ENCODE data around the gene RAB33A. TPM values are rescaled to one million over a fixed set of nuclear protein-coding genes. Genes with fewer than 3 reads are reported as not detected.

Gene RAB33A
- total RNA-seq, 1 donor from 2014 or later, result 4.4 TPM

GRCh38 chrX:130165703-130166502 is 5.9 kb upstream of the RAB33A start, which contains the start of gene AIFM1:
Gene AIFM1 (minus strand): TSS chrX:130165841. CDS start chrX:130165656, 185 bp downstream.
- H3K27me3 ChIP-seq, result no peaks in the 10 kb centered on the region
- peak within 1 kb of the TSS; percentile 87 for H2AFZ ChIP-seq (replicated peaks)
- H3K9me3 ChIP-seq (ENCODE audit: low read depth), result no peaks in the 10 kb centered on the region
- H3K4me1 ChIP-seq, result peaks cover 9% of the 10 kb centered on the region
- Mint-ChIP-seq H3K9me3 (no peaks in the 10 kb centered on the region), H3K4me1 (peaks cover 32% of the 10 kb centered on the region), H3K4me3 (peak within 1 kb of the TSS; percentile 98), H3K36me3 (peaks cover 7% of the 10 kb centered on the region), H3K27me3 (ENCODE audit: insufficient read depth, low read depth) (peaks cover 4% of the 10 kb centered on the region), H3K27ac (peak within 1 kb of the TSS; percentile 80)
- H3K79me2 ChIP-seq (ENCODE audit: low read depth), result peaks cover 22% of the 10 kb centered on the region
- peak within 1 kb of the TSS; percentile 79 for H3K4me2 ChIP-seq
- DNase-seq (ENCODE audit: low spot score), result peak; percentile 95
- peak within 1 kb of the TSS; percentile 73 for H3K4me3 ChIP-seq
- H3K9ac ChIP-seq, result peak within 1 kb of the TSS; percentile 58
- H3K36me3 ChIP-seq, result no peaks in the 10 kb centered on the region
- peak within 1 kb of the TSS; percentile 93 for H3K27ac ChIP-seq
- no peak for TF ChIP-seq EZH2 (IDR thresholded peaks at IDR 0.05)
- TF ChIP-seq CTCF (IDR thresholded peaks at IDR 0.05), result no peak
- TF ChIP-seq EZH2phosphoT487 (IDR thresholded peaks at IDR 0.05), result no peak
- H3F3A ChIP-seq (ENCODE audit: low read depth), result peaks cover 2% of the 10 kb centered on the region
- no peaks in the 10 kb centered on the region for H4K20me1 ChIP-seq (ENCODE audit: low read depth)

GRCh38 chrX:130166503-130166777 is 5.3 kb upstream of the RAB33A start:
- H2AFZ ChIP-seq (replicated peaks), result no peak overlapping the region
- H3K4me1 Mint-ChIP-seq, result peaks cover 32% of the 10 kb centered on the region

GRCh38 chrX:130167040-130167439 is 4.7 kb upstream of the RAB33A start:
- Mint-ChIP-seq H3K4me3 (peak overlapping the region; percentile 98), H3K27ac (no peak overlapping the region)

More at GRCh38 chrX:130166503-130166777, 5.3 kb upstream of the RAB33A start:
- Mint-ChIP-seq H3K27ac (peak overlapping the region; percentile 80), H3K4me3 (peak overlapping the region; percentile 98), H3K27me3 (ENCODE audit: insufficient read depth, low read depth) (peaks cover 4% of the 10 kb centered on the region), H3K9me3 (no peaks in the 10 kb centered on the region), H3K36me3 (peaks cover 7% of the 10 kb centered on the region)
- H3K9me3 ChIP-seq (ENCODE audit: low read depth), result no peaks in the 10 kb centered on the region
- peak overlapping the region; percentile 79 for H3K4me2 ChIP-seq
- H4K20me1 ChIP-seq (ENCODE audit: low read depth), result no peaks in the 10 kb centered on the region
- no peaks in the 10 kb centered on the region for H3K36me3 ChIP-seq
- peaks cover 9% of the 10 kb centered on the region for H3K4me1 ChIP-seq
- no peaks in the 10 kb centered on the region for H3K27me3 ChIP-seq
- H3K27ac ChIP-seq, result no peak overlapping the region
- H3F3A ChIP-seq (ENCODE audit: low read depth), result peaks cover 2% of the 10 kb centered on the region
- peaks cover 17% of the 10 kb centered on the region for H3K79me2 ChIP-seq (ENCODE audit: low read depth)
- no peak overlapping the region for H3K9ac ChIP-seq
- H3K4me3 ChIP-seq, result peak overlapping the region; percentile 73
- DNase-seq (ENCODE audit: low spot score), result no peak
- no peak for TF ChIP-seq EZH2 (IDR thresholded peaks at IDR 0.05)
- no peak for TF ChIP-seq EZH2phosphoT487 (IDR thresholded peaks at IDR 0.05)
- TF ChIP-seq CTCF (IDR thresholded peaks at IDR 0.05), result no peak

More at GRCh38 chrX:130167040-130167439, 4.7 kb upstream of the RAB33A start:
- H3K79me2 ChIP-seq (ENCODE audit: low read depth), result peaks cover 16% of the 10 kb centered on the region
- H3K27me3 ChIP-seq, result peaks cover 4% of the 10 kb centered on the region
- Mint-ChIP-seq H3K4me1 (peaks cover 33% of the 10 kb centered on the region), H3K9me3 (no peaks in the 10 kb centered on the region), H3K27me3 (ENCODE audit: insufficient read depth, low read depth) (peaks cover 4% of the 10 kb centered on the region), H3K36me3 (peaks cover 5% of the 10 kb centered on the region)
- H3K4me3 ChIP-seq, result peak overlapping the region; percentile 73
- H2AFZ ChIP-seq (replicated peaks), result no peak overlapping the region
- no peak overlapping the region for H3K27ac ChIP-seq
- H3K36me3 ChIP-seq, result no peaks in the 10 kb centered on the region
- peaks cover 9% of the 10 kb centered on the region for H3K4me1 ChIP-seq
- H3K9ac ChIP-seq, result no peak overlapping the region
- no peaks in the 10 kb centered on the region for H3K9me3 ChIP-seq (ENCODE audit: low read depth)
- peak overlapping the region; percentile 79 for H3K4me2 ChIP-seq
- no peaks in the 10 kb centered on the region for H4K20me1 ChIP-seq (ENCODE audit: low read depth)
- peaks cover 2% of the 10 kb centered on the region for H3F3A ChIP-seq (ENCODE audit: low read depth)
- TF ChIP-seq EZH2 (IDR thresholded peaks at IDR 0.05), result no peak
- no peak for TF ChIP-seq CTCF (IDR thresholded peaks at IDR 0.05)
- TF ChIP-seq EZH2phosphoT487 (IDR thresholded peaks at IDR 0.05), result no peak
- DNase-seq (ENCODE audit: low spot score), result no peak
